GM23338 (cell line): Measurements from ENCODE around the gene GNAI1. TPM values are rescaled to one million over a fixed set of nuclear protein-coding genes. Genes with fewer than 3 reads are reported as not detected.

Experiments
- ATAC-seq: fragments of 200-7000 bp; cut with Tn5 transposase; 3 replicates; pipeline ENCODE4 v1.9.1; 2020
- DNase-seq: peaks from one replicate; pipeline ENCODE4 v3.0.0-alpha.2; 2015; ENCODE audit warnings: low spot score
- H2AFZ ChIP-seq: fragments of 200-600 bp; sonication (generic); 2 replicates; pipeline ENCODE4 v1.8.0; 2016; ENCODE audit warnings: antibody characterized with exemption, mild to moderate bottlenecking, moderate library complexity
- H3F3A ChIP-seq: fragments of 200-600 bp; sonication (generic); replicated peaks from 2 replicates; pipeline ENCODE4 v1.8.0; 2017; ENCODE audit warnings: antibody characterized with exemption, mixed run types, low read depth
- H3K27ac ChIP-seq: fragments of 200-600 bp; sonication (generic); 2 replicates; pipeline ENCODE4 v1.6.1; 2016; ENCODE audit warnings: low read depth
- H3K27me3 ChIP-seq: fragments of 200-600 bp; sonication (generic); 2 replicates; pipeline ENCODE4 v1.8.0; 2016; ENCODE audit warnings: mild to moderate bottlenecking, mixed run types, moderate library complexity; ENCODE audit not compliant: insufficient read depth
- H3K36me3 ChIP-seq: fragments of 200-600 bp; sonication (generic); 2 replicates; pipeline ENCODE4 v1.8.0; 2016; ENCODE audit warnings: mild to moderate bottlenecking; ENCODE audit not compliant: insufficient read depth
- H3K4me1 ChIP-seq: fragments of 200-600 bp; sonication (generic); 2 replicates; pipeline ENCODE4 v1.8.0; 2016; ENCODE audit warnings: mild to moderate bottlenecking, moderate library complexity; ENCODE audit not compliant: insufficient read depth
- H3K4me2 ChIP-seq: fragments of 200-600 bp; sonication (generic); 2 replicates; pipeline ENCODE4 v1.7.1; 2017; ENCODE audit warnings: mixed run types
- H3K4me3 ChIP-seq: fragments of 200-600 bp; sonication (generic); 2 replicates; pipeline ENCODE4 v1.6.1; 2016; ENCODE audit warnings: mixed run types
- H3K79me2 ChIP-seq: fragments of 200-600 bp; sonication (generic); replicated peaks from 2 replicates; pipeline ENCODE4 v1.8.0; 2017; ENCODE audit warnings: mild to moderate bottlenecking; ENCODE audit not compliant: insufficient read depth
- H3K9me2 ChIP-seq: fragments of 200-600 bp; sonication (generic); 2 replicates; pipeline ENCODE4 v1.8.0; 2017; ENCODE audit not compliant: insufficient read depth
- H4K20me1 ChIP-seq: fragments of 200-600 bp; sonication (generic); replicated peaks from 2 replicates; pipeline ENCODE4 v1.8.0; 2017; ENCODE audit warnings: mild to moderate bottlenecking; ENCODE audit not compliant: insufficient read depth
- H3K27ac Mint-ChIP-seq: 2 replicates; pipeline ENCODE4 v1.8.0; 2020; ENCODE audit warnings: inconsistent platforms, mild to moderate bottlenecking, moderate library complexity, mixed read lengths
- H3K27me3 Mint-ChIP-seq: 3 replicates; pipeline ENCODE4 v1.8.0; 2022; ENCODE audit warnings: low read depth, mild to moderate bottlenecking, moderate library complexity, mixed read lengths, inconsistent platforms; ENCODE audit not compliant: insufficient read depth, poor library complexity
- H3K36me3 Mint-ChIP-seq: 3 replicates; pipeline ENCODE4 v1.8.0; 2021; ENCODE audit warnings: low read depth, mild to moderate bottlenecking, inconsistent platforms, moderate library complexity, mixed read lengths
- H3K4me1 Mint-ChIP-seq: 3 replicates; pipeline ENCODE4 v1.8.0; 2020; ENCODE audit warnings: mild to moderate bottlenecking, inconsistent platforms, mixed read lengths
- H3K4me3 Mint-ChIP-seq: 3 replicates; pipeline ENCODE4 v1.8.0; 2021; ENCODE audit warnings: moderate library complexity, mild to moderate bottlenecking, inconsistent platforms, mixed read lengths
- H3K9me3 Mint-ChIP-seq: 3 replicates; pipeline ENCODE4 v1.8.0; 2020; ENCODE audit warnings: moderate library complexity, mild to moderate bottlenecking, inconsistent platforms, mixed read lengths
- JUNB ChIP-seq: IDR thresholded peaks from one replicate; pipeline ENCODE4 v1.6.1; 2016; ENCODE audit warnings: antibody characterized with exemption; ENCODE audit not compliant: unreplicated experiment
- STAT1 ChIP-seq: IDR thresholded peaks from one replicate; pipeline ENCODE4 v1.6.1; 2016; ENCODE audit warnings: antibody characterized with exemption; ENCODE audit not compliant: unreplicated experiment
- ZNF331 ChIP-seq: fragments of 250-450 bp; sonication (Bioruptor Pico); IDR thresholded peaks from 2 replicates; pipeline ENCODE4 v1.5.0; 2020; ENCODE audit warnings: low read depth, mild to moderate bottlenecking, moderate library complexity
- polyA plus RNA-seq: library from polyadenylated mRNA; unstranded; fragments of >200 nt; fragmentation: Nextera tagmentation; extraction: Ambion mirVana; gene quantifications from 2 replicates; pipeline ENCODE4 v1.2.1, GENCODE V29; 2016
- total RNA-seq: library from RNA; depleted of rRNA; stranded (reverse); fragments of >200 nt; shearing (Covaris generic); gene quantifications from 2 replicates; pipeline ENCODE4 v1.2.3, GENCODE V29; 2014
- TF ChIP-seq, protein P1 (sequence below), 2 experiments: fragments of 200-600 bp in 1 of 2; sonication (generic) in 1 of 2; conservative IDR thresholded peaks; 2 replicates each; pipeline versions ENCODE4 v1.5.1 to v1.6.1; 2016 to 2017; ENCODE audit warnings: antibody characterized with exemption in 2 of 2, low read depth in 2 of 2, mild to moderate bottlenecking in 2 of 2, moderate library complexity in 1 of 2
- TF ChIP-seq, protein P2 (sequence below): fragments of 250-450 bp; sonication (Bioruptor Pico); IDR thresholded peaks from 2 replicates; pipeline ENCODE4 v1.5.0; 2020; ENCODE audit warnings: mild to moderate bottlenecking, moderate library complexity

GNAI1 gene
- total and polyA plus RNA-seq, 2 experiments from 2014 or later = 31.3 to 36.9 TPM

- H3K4me3 Mint-ChIP-seq = no peak overlapping the region
- H3K79me2 ChIP-seq = no peaks in the 10 kb centered on the region
Measured at GRCh38 chr7:80210400-80210799, 75.8 kb downstream of the GNAI1 start.

More at GRCh38 chr7:80210400-80210799, 75.8 kb downstream of the GNAI1 start:
- no peak for ATAC-seq
- H3K27ac ChIP-seq = no peak overlapping the region
- no peak overlapping the region for H3K4me3 ChIP-seq
- peaks cover 12% of the 10 kb centered on the region; the same call in 2 of the 3 replicates for H3K36me3 Mint-ChIP-seq
- H3K4me1 ChIP-seq = no peaks in the 10 kb centered on the region
- no peak overlapping the region for H3K27ac Mint-ChIP-seq
- peaks cover 6% of the 10 kb centered on the region; the same call in 1 of the 2 replicates for H3K36me3 ChIP-seq
- H3K4me2 ChIP-seq = no peak overlapping the region
- no peaks in the 10 kb centered on the region for H3F3A ChIP-seq
- H3K4me1 Mint-ChIP-seq = no peaks in the 10 kb centered on the region
- no peaks in the 10 kb centered on the region for H3K9me2 ChIP-seq
- H3K27me3 Mint-ChIP-seq = no peaks in the 10 kb centered on the region
- no peak overlapping the region for H2AFZ ChIP-seq
- no peaks in the 10 kb centered on the region for H3K9me3 Mint-ChIP-seq
- TF ChIP-seq, protein P1, sequence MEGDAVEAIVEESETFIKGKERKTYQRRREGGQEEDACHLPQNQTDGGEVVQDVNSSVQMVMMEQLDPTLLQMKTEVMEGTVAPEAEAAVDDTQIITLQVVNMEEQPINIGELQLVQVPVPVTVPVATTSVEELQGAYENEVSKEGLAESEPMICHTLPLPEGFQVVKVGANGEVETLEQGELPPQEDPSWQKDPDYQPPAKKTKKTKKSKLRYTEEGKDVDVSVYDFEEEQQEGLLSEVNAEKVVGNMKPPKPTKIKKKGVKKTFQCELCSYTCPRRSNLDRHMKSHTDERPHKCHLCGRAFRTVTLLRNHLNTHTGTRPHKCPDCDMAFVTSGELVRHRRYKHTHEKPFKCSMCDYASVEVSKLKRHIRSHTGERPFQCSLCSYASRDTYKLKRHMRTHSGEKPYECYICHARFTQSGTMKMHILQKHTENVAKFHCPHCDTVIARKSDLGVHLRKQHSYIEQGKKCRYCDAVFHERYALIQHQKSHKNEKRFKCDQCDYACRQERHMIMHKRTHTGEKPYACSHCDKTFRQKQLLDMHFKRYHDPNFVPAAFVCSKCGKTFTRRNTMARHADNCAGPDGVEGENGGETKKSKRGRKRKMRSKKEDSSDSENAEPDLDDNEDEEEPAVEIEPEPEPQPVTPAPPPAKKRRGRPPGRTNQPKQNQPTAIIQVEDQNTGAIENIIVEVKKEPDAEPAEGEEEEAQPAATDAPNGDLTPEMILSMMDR (conservative IDR thresholded peaks at IDR 0.05; ENCODE audit: low read depth in 2 of 2) = no peak
- TF ChIP-seq STAT1 = no peak
- TF ChIP-seq JUNB = no peak
- no peak for TF ChIP-seq ZNF331 (CRISPR knock-in tag)
- TF ChIP-seq, protein P2, sequence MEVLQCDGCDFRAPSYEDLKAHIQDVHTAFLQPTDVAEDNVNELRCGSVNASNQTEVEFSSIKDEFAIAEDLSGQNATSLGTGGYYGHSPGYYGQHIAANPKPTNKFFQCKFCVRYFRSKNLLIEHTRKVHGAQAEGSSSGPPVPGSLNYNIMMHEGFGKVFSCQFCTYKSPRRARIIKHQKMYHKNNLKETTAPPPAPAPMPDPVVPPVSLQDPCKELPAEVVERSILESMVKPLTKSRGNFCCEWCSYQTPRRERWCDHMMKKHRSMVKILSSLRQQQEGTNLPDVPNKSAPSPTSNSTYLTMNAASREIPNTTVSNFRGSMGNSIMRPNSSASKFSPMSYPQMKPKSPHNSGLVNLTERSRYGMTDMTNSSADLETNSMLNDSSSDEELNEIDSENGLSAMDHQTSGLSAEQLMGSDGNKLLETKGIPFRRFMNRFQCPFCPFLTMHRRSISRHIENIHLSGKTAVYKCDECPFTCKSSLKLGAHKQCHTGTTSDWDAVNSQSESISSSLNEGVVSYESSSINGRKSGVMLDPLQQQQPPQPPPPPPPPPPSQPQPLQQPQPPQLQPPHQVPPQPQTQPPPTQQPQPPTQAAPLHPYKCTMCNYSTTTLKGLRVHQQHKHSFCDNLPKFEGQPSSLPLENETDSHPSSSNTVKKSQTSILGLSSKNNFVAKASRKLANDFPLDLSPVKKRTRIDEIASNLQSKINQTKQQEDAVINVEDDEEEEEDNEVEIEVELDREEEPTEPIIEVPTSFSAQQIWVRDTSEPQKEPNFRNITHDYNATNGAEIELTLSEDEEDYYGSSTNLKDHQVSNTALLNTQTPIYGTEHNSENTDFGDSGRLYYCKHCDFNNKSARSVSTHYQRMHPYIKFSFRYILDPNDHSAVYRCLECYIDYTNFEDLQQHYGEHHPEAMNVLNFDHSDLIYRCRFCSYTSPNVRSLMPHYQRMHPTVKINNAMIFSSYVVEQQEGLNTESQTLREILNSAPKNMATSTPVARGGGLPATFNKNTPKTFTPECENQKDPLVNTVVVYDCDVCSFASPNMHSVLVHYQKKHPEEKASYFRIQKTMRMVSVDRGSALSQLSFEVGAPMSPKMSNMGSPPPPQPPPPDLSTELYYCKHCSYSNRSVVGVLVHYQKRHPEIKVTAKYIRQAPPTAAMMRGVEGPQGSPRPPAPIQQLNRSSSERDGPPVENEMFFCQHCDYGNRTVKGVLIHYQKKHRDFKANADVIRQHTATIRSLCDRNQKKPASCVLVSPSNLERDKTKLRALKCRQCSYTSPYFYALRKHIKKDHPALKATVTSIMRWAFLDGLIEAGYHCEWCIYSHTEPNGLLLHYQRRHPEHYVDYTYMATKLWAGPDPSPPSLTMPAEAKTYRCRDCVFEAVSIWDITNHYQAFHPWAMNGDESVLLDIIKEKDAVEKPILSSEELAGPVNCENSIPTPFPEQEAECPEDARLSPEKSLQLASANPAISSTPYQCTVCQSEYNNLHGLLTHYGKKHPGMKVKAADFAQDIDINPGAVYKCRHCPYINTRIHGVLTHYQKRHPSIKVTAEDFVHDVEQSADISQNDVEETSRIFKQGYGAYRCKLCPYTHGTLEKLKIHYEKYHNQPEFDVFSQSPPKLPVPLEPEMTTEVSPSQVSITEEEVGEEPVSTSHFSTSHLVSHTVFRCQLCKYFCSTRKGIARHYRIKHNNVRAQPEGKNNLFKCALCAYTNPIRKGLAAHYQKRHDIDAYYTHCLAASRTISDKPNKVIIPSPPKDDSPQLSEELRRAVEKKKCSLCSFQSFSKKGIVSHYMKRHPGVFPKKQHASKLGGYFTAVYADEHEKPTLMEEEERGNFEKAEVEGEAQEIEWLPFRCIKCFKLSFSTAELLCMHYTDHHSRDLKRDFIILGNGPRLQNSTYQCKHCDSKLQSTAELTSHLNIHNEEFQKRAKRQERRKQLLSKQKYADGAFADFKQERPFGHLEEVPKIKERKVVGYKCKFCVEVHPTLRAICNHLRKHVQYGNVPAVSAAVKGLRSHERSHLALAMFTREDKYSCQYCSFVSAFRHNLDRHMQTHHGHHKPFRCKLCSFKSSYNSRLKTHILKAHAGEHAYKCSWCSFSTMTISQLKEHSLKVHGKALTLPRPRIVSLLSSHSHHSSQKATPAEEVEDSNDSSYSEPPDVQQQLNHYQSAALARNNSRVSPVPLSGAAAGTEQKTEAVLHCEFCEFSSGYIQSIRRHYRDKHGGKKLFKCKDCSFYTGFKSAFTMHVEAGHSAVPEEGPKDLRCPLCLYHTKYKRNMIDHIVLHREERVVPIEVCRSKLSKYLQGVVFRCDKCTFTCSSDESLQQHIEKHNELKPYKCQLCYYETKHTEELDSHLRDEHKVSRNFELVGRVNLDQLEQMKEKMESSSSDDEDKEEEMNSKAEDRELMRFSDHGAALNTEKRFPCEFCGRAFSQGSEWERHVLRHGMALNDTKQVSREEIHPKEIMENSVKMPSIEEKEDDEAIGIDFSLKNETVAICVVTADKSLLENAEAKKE (CRISPR knock-in tag) = no peak
- no peaks in the 10 kb centered on the region for H4K20me1 ChIP-seq
- no peaks in the 10 kb centered on the region for H3K27me3 ChIP-seq
- DNase-seq = no peak
